Activated CD8-positive, alpha-beta memory T cell treated with anti-CD3 and anti-CD28 coated beads, Interleukin-2, amount 50 U/mL, for 48 hours (primary cell): ENCODE results near the gene CDK2AP2.
"Not testable (repeated sequence)": the region's sequence is repeated elsewhere in the genome, so short reads cannot be mapped to it uniquely, and the experiment has no call there.

Experiments
- DNase-seq: peaks from one replicate; pipeline ENCODE4 v3.0.0-alpha.2; 2020

Gene CDK2AP2

GRCh38 chr11:67507864-67508485 is at the start of gene CDK2AP2:
TSS of gene CDK2AP2 (minus strand) at chr11:67508162. CDS start at chr11:67508082, 80 bp downstream.
- DNase-seq, result peak; percentile 98

- DNase-seq, result no peak
These were observed 48.3 kb upstream of the CDK2AP2 start for GRCh38 chr11:67556244-67556643.

- DNase-seq, result not testable (repeated sequence)
These were observed 43.7 kb upstream of the CDK2AP2 start for GRCh38 chr11:67551697-67552096.

- DNase-seq, result no peak
These were observed 43.2 kb upstream of the CDK2AP2 start for GRCh38 chr11:67551127-67551526.

GRCh38 chr11:67548555-67549110 is 40.7 kb upstream of the CDK2AP2 start:
- no peak for DNase-seq

GRCh38 chr11:67548112-67548511 is 40.1 kb upstream of the CDK2AP2 start:
- DNase-seq, result not testable (repeated sequence)

- no peak for DNase-seq
These were observed 37.3 kb upstream of the CDK2AP2 start for GRCh38 chr11:67545280-67545679.

GRCh38 chr11:67544616-67545242 is 36.8 kb upstream of the CDK2AP2 start:
- DNase-seq, result no peak

GRCh38 chr11:67543585-67543984 is 35.6 kb upstream of the CDK2AP2 start:
- no peak for DNase-seq

GRCh38 chr11:67542971-67543370 is 35.0 kb upstream of the CDK2AP2 start:
- no peak for DNase-seq

GRCh38 chr11:67542169-67542568 is 34.2 kb upstream of the CDK2AP2 start:
- DNase-seq, result no peak

- no peak for DNase-seq
These were observed 33.2 kb upstream of the CDK2AP2 start for GRCh38 chr11:67541198-67541597.

- no peak for DNase-seq
These were observed 31.6 kb upstream of the CDK2AP2 start for GRCh38 chr11:67539550-67539949.

- DNase-seq, result no peak
These were observed 31.0 kb upstream of the CDK2AP2 start for GRCh38 chr11:67538823-67539505.

- no peak for DNase-seq
These were observed 30.3 kb upstream of the CDK2AP2 start for GRCh38 chr11:67538306-67538705.

GRCh38 chr11:67535561-67535960 is 27.6 kb upstream of the CDK2AP2 start:
- no peak for DNase-seq

GRCh38 chr11:67534070-67534679 is 26.2 kb upstream of the CDK2AP2 start:
- no peak for DNase-seq

GRCh38 chr11:67532889-67533288 is 24.9 kb upstream of the CDK2AP2 start:
- no peak for DNase-seq

GRCh38 chr11:67530282-67530592 is 22.3 kb upstream of the CDK2AP2 start:
- DNase-seq, result no peak

- no peak for DNase-seq
These were observed 20.4 kb upstream of the CDK2AP2 start for GRCh38 chr11:67528376-67528775.

GRCh38 chr11:67525275-67525976 is 17.5 kb upstream of the CDK2AP2 start:
- DNase-seq, result no peak

GRCh38 chr11:67524480-67524808 is 16.5 kb upstream of the CDK2AP2 start:
- no peak for DNase-seq
